GM10266 (cell line): ENCODE measurements around the gene GPR37.
A peak's percentile ranks its signal among the peaks of the same experiment; 100 is the strongest.

Experiments used
- DNase-seq: peaks from one replicate; pipeline ENCODE4 v3.0.0; 2012; ENCODE audit errors: extremely low spot score
- CTCF ChIP-seq: IDR thresholded peaks from 2 replicates; pipeline ENCODE4 v1.5.1; 2012; ENCODE audit warnings: mild to moderate bottlenecking, low read depth; ENCODE audit not compliant: control insufficient read depth, insufficient read depth; ENCODE audit errors: missing control alignments

Gene GPR37, protein sequence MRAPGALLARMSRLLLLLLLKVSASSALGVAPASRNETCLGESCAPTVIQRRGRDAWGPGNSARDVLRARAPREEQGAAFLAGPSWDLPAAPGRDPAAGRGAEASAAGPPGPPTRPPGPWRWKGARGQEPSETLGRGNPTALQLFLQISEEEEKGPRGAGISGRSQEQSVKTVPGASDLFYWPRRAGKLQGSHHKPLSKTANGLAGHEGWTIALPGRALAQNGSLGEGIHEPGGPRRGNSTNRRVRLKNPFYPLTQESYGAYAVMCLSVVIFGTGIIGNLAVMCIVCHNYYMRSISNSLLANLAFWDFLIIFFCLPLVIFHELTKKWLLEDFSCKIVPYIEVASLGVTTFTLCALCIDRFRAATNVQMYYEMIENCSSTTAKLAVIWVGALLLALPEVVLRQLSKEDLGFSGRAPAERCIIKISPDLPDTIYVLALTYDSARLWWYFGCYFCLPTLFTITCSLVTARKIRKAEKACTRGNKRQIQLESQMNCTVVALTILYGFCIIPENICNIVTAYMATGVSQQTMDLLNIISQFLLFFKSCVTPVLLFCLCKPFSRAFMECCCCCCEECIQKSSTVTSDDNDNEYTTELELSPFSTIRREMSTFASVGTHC

DNA sequence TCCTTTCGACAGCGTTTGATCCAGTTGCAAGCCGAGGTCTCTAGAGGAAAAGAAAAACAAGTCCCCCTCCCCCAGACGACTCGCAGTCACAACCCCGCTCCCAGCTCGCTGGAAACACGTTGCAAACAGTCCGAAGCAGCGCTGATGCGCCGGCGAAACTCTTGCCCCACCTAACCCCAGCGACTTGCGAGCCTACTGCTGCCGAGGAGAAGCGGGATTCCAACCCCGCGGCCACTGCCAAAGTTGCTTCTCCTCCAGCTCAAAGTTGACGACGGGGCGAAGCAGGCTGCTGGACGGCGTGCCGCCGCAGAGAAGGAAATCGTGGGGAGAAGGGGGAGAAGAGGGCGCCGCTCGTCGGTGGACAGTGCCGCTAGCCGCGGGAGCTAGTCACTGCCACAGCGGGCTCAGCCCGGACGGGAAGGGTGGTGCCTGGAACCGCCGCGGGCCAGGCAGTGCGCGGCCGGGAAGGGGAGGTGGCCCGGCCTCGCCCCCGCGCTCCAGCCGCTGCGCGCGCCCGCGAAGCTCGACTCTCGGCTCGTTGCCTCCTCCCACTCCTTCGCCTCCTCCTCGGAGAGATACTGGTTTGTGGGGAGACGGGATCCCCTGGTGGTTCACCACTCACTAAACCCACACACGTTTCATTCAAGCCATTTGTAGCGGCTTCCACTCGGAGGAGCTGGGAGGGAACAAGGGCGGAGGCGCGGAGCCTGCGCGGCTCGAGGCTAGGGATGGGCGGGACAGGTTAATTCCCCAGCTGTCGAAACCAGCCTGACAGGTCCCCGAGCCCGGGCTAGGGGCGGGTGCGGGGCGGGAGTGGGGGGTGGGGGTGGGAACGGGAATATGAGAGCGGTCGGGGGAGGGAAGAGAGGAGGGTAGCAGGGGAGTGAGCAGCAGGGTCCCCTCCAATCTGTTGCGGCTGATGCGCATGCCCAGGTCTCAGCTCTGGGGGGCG lies at the start of gene GPR37:
GPR37 (minus strand) TSS at position 392 of the 952 bp plus-strand sequence. CDS start 816 bp downstream, outside the sequence.
- DNase-seq, result peak; percentile 72
- TF ChIP-seq CTCF, result peak; percentile 6

- TF ChIP-seq CTCF, result no peak
- no peak for DNase-seq
Observed at GRCh38 chr7:124813994-124814798, 48.6 kb upstream of the GPR37 start.

DNA sequence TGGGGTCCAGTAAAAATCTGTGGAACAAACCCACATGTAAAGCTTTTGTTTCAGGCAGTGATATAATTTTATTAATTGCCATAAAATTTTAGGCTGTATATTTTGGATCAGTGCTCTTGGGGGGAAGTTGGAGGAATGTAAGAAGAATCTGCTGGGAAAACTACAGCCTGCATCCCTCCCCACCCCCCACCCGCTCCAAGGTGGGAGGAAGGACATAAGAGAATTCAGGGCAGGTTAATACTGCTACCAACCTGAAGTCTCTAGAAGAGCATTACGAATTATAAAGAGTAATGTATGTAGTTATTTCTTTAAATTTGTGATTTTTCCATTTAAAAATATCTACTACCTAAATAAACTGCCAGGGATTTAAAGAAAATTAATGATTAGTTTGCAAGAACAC lies 47.2 kb upstream of the GPR37 start:
- no peak for TF ChIP-seq CTCF
- no peak for DNase-seq

- no peak for DNase-seq
- TF ChIP-seq CTCF, result no peak
Observed at GRCh38 chr7:124811341-124811740, 45.7 kb upstream of the GPR37 start.

GRCh38 chr7:124810605-124811004 lies 45.0 kb upstream of the GPR37 start:
- TF ChIP-seq CTCF, result no peak
- no peak for DNase-seq

- no peak for DNase-seq
Observed at GRCh38 chr7:124808206-124808605, 42.6 kb upstream of the GPR37 start.

More at GRCh38 chr7:124808206-124808605, 42.6 kb upstream of the GPR37 start:
- no peak for TF ChIP-seq CTCF
